Esophagus muscularis mucosa (tissue), 3 donors: ENCODE data around the gene IFT52.

ENCODE experiments used
- POLR2A ChIP-seq: fragments of 450-650 bp; IDR thresholded peaks from one replicate; pipeline ENCODE4 v1.6.1; 2017; ENCODE audit warnings: antibody characterized with exemption, moderate library complexity, mild to moderate bottlenecking, low read depth
- TF ChIP-seq, protein P1 (sequence below), 3 experiments: fragments of 200-600 bp in 2 of 3; fragments of 450-650 bp in 1 of 3; sonication (generic) in 2 of 3; IDR thresholded peaks; one replicate each; pipeline ENCODE4 v1.5.1; 2017 to 2019; ENCODE audit warnings: antibody characterized with exemption in 3 of 3, mild to moderate bottlenecking in 2 of 3, moderate library complexity in 1 of 3

DNA sequence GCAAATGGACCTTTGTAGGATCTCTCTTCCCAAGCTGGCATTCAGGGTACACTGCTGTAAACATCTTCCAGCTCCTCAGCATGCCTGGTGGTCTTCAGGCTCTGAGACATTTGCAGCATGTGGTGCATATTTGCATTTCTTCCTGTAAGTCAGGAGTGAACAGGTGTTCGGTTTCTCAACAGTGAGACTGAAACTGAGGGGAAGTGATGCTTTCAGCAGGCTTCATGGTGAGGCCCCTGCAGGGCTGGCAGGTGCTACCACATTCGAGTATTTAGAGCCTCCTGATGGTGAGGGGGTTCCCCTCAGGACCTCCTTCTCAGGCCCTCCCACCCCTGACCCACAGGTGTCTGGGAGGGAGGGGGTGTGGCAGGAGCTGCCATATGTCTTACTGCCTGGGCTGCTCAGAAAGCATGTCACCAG, 91.3 kb downstream of the IFT52 start:
- TF ChIP-seq, protein P1, sequence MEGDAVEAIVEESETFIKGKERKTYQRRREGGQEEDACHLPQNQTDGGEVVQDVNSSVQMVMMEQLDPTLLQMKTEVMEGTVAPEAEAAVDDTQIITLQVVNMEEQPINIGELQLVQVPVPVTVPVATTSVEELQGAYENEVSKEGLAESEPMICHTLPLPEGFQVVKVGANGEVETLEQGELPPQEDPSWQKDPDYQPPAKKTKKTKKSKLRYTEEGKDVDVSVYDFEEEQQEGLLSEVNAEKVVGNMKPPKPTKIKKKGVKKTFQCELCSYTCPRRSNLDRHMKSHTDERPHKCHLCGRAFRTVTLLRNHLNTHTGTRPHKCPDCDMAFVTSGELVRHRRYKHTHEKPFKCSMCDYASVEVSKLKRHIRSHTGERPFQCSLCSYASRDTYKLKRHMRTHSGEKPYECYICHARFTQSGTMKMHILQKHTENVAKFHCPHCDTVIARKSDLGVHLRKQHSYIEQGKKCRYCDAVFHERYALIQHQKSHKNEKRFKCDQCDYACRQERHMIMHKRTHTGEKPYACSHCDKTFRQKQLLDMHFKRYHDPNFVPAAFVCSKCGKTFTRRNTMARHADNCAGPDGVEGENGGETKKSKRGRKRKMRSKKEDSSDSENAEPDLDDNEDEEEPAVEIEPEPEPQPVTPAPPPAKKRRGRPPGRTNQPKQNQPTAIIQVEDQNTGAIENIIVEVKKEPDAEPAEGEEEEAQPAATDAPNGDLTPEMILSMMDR (IDR thresholded peaks at IDR 0.05) = no peak
- TF ChIP-seq POLR2A = no peak
